Stimulated activated effector memory CD8-positive, alpha-beta T cell treated with anti-CD3 and anti-CD28 coated beads, Interleukin-12 subunit alpha, Interleukin-12 subunit beta, amount 100 ng/mL, for 72 hours (primary cell): ENCODE data around the gene IFI35.

Experiments used
- ATAC-seq: fragments of 150-1000 bp; cut with Tn5 transposase; 2 replicates; pipeline ENCODE4 v1.10.0; 2021
- DNase-seq, 2 donors: peaks; one replicate each; pipeline ENCODE4 v3.0.0; 2021 to 2022; ENCODE audit warnings: low spot score in 2 of 2
- H3K27ac Mint-ChIP-seq: one replicate; pipeline ENCODE4 v1.8.0; 2022; ENCODE audit warnings: mild to moderate bottlenecking, mixed read lengths
- H3K36me3 Mint-ChIP-seq: one replicate; pipeline ENCODE4 v1.8.0; 2022; ENCODE audit warnings: mild to moderate bottlenecking, mixed read lengths
- H3K4me1 Mint-ChIP-seq: one replicate; pipeline ENCODE4 v1.8.0; 2022; ENCODE audit warnings: mixed read lengths
- H3K4me3 Mint-ChIP-seq: one replicate; pipeline ENCODE4 v1.8.0; 2022; ENCODE audit warnings: mild to moderate bottlenecking, mixed read lengths
- H3K9me3 Mint-ChIP-seq: one replicate; pipeline ENCODE4 v1.8.0; 2022; ENCODE audit warnings: mixed read lengths

Gene IFI35

GRCh38 chr17:43056051-43056450 is 49.5 kb downstream of the IFI35 start:
- DNase-seq, result no peak
- Mint-ChIP-seq H3K9me3 (no peaks in the 10 kb centered on the region), H3K36me3 (peaks cover 73% of the 10 kb centered on the region), H3K4me1 (no peaks in the 10 kb centered on the region), H3K4me3 (no peak overlapping the region), H3K27ac (no peak overlapping the region)
- ATAC-seq, result no peak

GRCh38 chr17:43062984-43063638 is 56.5 kb downstream of the IFI35 start:
- no peaks in the 10 kb centered on the region for H3K4me1 Mint-ChIP-seq
- H3K36me3 Mint-ChIP-seq, result peaks cover 51% of the 10 kb centered on the region
- H3K4me3 Mint-ChIP-seq, result no peak overlapping the region
- no peaks in the 10 kb centered on the region for H3K9me3 Mint-ChIP-seq
- DNase-seq, result no peak
- ATAC-seq, result no peak
- H3K27ac Mint-ChIP-seq, result no peak overlapping the region
